ENCODE data around the gene SDCBP2.
"Not testable (repeated sequence)": the region's sequence is repeated elsewhere in the genome, so short reads cannot be mapped to it uniquely, and the experiment has no call there.

Gene SDCBP2

GRCh38 chr20:1346315-1346969, 17.5 kb upstream of the SDCBP2 start:
- peaks cover 5% of the 10 kb centered on the region for H3K9me3 ChIP-seq (ENCODE audit: control insufficient read depth, low read depth, low read length)
- H3K9ac ChIP-seq (ENCODE audit: low read length) = no peak overlapping the region
- H3K27ac ChIP-seq (ENCODE audit: low read length) = no peak overlapping the region
- no peak overlapping the region for H3K4me3 ChIP-seq (ENCODE audit: low read length)
- no peaks in the 10 kb centered on the region for H3K4me1 ChIP-seq (ENCODE audit: control insufficient read depth, low read depth, low read length)
- no peaks in the 10 kb centered on the region for H3K27me3 ChIP-seq (ENCODE audit: control insufficient read depth, insufficient read depth, low read length)
- no peaks in the 10 kb centered on the region for H3K36me3 ChIP-seq (ENCODE audit: control insufficient read depth, low read depth, low read length)

- Histone ChIP-seq H3K4me1 (ENCODE audit: control insufficient read depth, low read depth, low read length) (no peaks in the 10 kb centered on the region), H3K27me3 (ENCODE audit: control insufficient read depth, insufficient read depth, low read length) (no peaks in the 10 kb centered on the region), H3K36me3 (ENCODE audit: control insufficient read depth, low read depth, low read length) (no peaks in the 10 kb centered on the region), H3K4me3 (ENCODE audit: low read length) (no peak overlapping the region), H3K27ac (ENCODE audit: low read length) (no peak overlapping the region), H3K9me3 (ENCODE audit: control insufficient read depth, low read depth, low read length) (peaks cover 5% of the 10 kb centered on the region), H3K9ac (ENCODE audit: low read length) (no peak overlapping the region)
Observed at GRCh38 chr20:1345756-1346093, 16.8 kb upstream of the SDCBP2 start.

DNA sequence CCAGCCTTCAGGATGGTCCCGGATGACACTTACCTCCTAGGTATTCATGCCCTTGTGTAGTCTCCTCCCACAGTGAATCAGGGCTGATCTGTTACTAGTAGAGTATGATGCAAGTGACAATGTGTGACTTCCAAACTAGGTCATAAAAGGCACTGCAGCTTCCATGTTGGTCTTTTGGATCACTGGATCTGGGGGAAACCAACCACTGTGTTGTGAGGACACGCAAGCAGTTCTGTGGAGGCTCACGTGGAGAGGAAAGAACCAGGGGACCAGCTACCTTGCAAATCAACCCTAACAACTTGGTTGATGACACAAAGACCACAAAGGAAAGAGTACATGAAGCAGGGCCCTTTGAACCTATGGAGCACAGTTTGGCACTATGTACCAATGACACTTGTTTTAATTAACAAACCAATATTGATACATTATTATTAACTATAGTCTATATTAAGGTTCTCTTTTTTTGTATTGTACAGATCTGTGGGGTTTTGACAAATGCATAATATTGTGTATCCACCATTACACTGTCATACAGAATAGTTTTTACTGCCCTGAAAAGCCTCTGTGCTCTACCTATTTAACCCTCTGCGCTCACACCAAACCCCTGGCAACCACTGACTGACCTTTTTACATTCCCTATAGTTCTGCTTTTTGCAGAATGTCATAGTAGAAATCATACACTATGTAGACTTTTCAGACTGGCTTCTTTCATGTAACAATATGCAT, 16.3 kb upstream of the SDCBP2 start:
- Histone ChIP-seq H3K4me1 (ENCODE audit: control insufficient read depth, low read depth, low read length) (no peaks in the 10 kb centered on the region), H3K27me3 (ENCODE audit: control insufficient read depth, insufficient read depth, low read length) (no peaks in the 10 kb centered on the region), H3K4me3 (ENCODE audit: low read length) (no peak overlapping the region), H3K36me3 (ENCODE audit: control insufficient read depth, low read depth, low read length) (no peaks in the 10 kb centered on the region), H3K9me3 (ENCODE audit: control insufficient read depth, low read depth, low read length) (peaks cover 5% of the 10 kb centered on the region), H3K9ac (ENCODE audit: low read length) (no peak overlapping the region), H3K27ac (ENCODE audit: low read length) (no peak overlapping the region)

DNA sequence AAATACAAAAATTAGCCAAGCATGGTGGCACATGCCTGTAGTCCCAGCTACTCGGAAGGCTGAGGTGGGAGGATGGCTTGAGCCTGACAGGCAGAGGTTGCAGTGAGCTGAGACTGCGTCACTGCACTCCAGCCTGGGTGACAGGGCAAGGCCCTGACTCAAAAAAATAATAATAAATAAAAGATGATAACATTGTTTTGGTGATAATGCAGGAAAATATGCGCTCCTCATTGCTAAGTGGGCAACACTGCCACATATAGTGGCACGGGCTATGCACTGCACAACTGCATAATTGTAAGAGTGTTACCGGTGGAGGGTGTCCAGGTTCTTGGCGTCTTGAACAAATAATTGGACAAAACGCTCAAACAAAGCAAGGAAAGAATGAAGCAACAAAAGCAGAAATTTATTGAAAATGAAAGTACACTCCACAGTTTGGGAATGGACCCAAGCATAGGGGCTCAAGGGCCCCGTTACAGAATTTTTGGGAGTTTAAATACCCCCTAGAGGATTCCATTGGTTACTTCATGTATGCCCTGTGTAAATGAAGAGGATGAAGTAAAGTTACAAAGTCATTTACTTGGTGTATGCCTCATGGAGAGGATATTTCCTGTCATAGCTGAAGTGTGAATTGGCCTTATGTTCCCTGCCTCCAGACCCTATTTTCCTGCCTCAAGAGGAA, 14.6 kb upstream of the SDCBP2 start:
- not testable (repeated sequence) for H3K27me3 ChIP-seq (ENCODE audit: control insufficient read depth, insufficient read depth, low read length); H3K4me3 ChIP-seq (ENCODE audit: low read length); H3K4me1 ChIP-seq (ENCODE audit: control insufficient read depth, low read depth, low read length); H3K36me3 ChIP-seq (ENCODE audit: control insufficient read depth, low read depth, low read length); H3K27ac ChIP-seq (ENCODE audit: low read length); H3K9ac ChIP-seq (ENCODE audit: low read length); H3K9me3 ChIP-seq (ENCODE audit: control insufficient read depth, low read depth, low read length)

DNA sequence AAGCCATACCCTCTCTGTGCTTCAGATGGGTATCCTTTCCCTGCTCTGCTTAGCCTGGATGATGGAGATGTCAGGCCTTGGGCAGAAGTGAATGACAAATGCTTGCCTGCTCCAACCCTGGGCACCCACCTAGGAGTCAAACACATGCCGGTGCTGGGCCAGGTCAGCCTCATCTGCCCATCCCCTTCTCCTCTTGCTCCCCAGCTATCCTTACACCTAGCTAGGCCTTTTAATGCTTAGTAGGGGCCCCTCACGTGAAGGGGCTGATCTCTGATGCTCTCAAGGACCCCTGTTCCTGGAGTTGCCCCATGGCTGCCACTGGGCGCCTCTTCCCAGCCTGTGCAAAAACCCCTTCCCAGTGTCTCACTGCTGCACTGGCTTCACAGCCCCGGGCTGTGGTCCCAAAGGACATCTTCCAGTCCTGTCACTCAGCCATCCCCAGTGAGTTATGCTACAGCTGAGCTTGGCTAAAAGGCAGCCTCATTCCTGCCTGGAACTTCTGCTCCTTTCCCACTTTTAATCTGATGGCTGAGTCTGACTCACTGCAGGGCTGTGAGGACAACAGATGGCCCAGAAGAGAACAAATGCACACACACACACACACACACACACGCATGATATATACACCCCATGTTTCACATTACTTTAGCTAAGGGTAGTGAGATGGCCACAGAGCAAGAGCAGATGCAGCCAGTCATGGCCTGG, 12.8 kb upstream of the SDCBP2 start:
- H3K9ac ChIP-seq (ENCODE audit: low read length) = no peak overlapping the region
- H3K27me3 ChIP-seq (ENCODE audit: control insufficient read depth, insufficient read depth, low read length) = no peaks in the 10 kb centered on the region
- no peaks in the 10 kb centered on the region for H3K4me1 ChIP-seq (ENCODE audit: control insufficient read depth, low read depth, low read length)
- no peak overlapping the region for H3K4me3 ChIP-seq (ENCODE audit: low read length)
- no peaks in the 10 kb centered on the region for H3K9me3 ChIP-seq (ENCODE audit: control insufficient read depth, low read depth, low read length)
- no peaks in the 10 kb centered on the region for H3K36me3 ChIP-seq (ENCODE audit: control insufficient read depth, low read depth, low read length)
- no peak overlapping the region for H3K27ac ChIP-seq (ENCODE audit: low read length)

DNA sequence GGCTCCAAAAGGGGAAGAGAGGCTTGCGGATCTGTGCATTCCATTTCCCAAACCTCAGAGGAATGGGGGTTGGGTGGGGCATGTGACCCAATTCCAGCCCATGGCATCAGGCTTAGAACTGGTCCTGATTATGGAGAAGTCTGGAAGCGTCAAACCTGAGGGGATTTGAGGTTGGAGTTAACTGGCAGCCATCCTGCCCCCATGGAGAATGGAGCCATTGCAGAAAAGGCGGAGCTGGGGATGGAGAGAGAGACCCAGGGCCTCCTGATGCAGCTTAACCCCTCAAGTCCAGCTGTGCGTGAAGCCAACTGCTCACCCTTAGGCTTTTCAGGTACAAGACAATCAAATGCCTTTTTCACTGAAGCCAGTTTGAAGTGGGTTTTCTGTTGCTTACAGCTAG, 9.9 kb upstream of the SDCBP2 start:
- Histone ChIP-seq H3K9me3 (ENCODE audit: control insufficient read depth, low read depth, low read length) (no peaks in the 10 kb centered on the region), H3K27me3 (ENCODE audit: control insufficient read depth, insufficient read depth, low read length) (no peaks in the 10 kb centered on the region), H3K36me3 (ENCODE audit: control insufficient read depth, low read depth, low read length) (no peaks in the 10 kb centered on the region), H3K27ac (ENCODE audit: low read length) (no peak overlapping the region), H3K9ac (ENCODE audit: low read length) (no peak overlapping the region), H3K4me3 (ENCODE audit: low read length) (no peak overlapping the region), H3K4me1 (ENCODE audit: control insufficient read depth, low read depth, low read length) (no peaks in the 10 kb centered on the region)

DNA sequence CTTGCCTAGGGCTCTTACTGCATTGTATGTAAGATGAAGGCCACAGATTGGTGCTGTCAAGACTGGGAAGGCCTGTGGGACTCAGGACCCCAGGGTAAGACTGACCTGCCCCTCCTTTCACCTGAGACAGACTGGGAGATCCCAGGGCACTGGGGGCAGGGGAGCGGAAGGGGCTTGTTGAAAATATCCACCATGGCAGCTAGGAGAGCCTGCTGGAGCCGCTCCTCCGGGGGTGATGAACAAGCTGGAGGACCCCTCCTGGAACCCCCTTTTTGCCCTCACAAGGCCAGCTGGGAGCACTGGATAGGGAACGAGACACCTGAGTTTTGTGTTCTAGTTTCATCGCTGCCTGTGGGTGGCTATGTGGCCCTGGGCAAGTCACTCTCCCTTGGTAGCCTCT, 9.2 kb upstream of the SDCBP2 start:
- H3K36me3 ChIP-seq (ENCODE audit: control insufficient read depth, low read depth, low read length) = no peaks in the 10 kb centered on the region
- H3K27ac ChIP-seq (ENCODE audit: low read length) = no peak overlapping the region
- H3K4me3 ChIP-seq (ENCODE audit: low read length) = no peak overlapping the region
- H3K4me1 ChIP-seq (ENCODE audit: control insufficient read depth, low read depth, low read length) = no peaks in the 10 kb centered on the region
- H3K9me3 ChIP-seq (ENCODE audit: control insufficient read depth, low read depth, low read length) = no peaks in the 10 kb centered on the region
- H3K9ac ChIP-seq (ENCODE audit: low read length) = no peak overlapping the region
- no peaks in the 10 kb centered on the region for H3K27me3 ChIP-seq (ENCODE audit: control insufficient read depth, insufficient read depth, low read length)

DNA sequence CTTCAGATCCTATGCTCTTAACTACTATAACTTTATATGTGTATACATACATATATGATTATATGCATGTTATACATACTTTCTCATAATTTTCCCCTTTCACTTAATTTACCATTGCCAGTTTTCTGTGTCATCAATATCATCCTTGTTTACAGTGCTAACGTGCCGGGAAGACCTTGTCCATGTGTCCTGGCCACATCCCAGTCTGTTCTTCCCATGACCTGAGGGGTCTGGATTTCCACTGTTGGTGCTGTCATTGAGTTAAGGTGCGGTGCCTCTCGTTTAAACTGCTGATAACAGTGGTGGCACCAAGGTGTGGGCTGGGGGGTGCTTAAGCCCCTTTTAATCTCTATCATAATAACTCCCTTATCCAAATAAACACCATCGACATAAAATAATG, 8.5 kb upstream of the SDCBP2 start:
- H3K9me3 ChIP-seq (ENCODE audit: control insufficient read depth, low read depth, low read length) = no peaks in the 10 kb centered on the region
- no peaks in the 10 kb centered on the region for H3K36me3 ChIP-seq (ENCODE audit: control insufficient read depth, low read depth, low read length)
- H3K27ac ChIP-seq (ENCODE audit: low read length) = no peak overlapping the region
- no peak overlapping the region for H3K9ac ChIP-seq (ENCODE audit: low read length)
- H3K27me3 ChIP-seq (ENCODE audit: control insufficient read depth, insufficient read depth, low read length) = no peaks in the 10 kb centered on the region
- no peaks in the 10 kb centered on the region for H3K4me1 ChIP-seq (ENCODE audit: control insufficient read depth, low read depth, low read length)
- H3K4me3 ChIP-seq (ENCODE audit: low read length) = no peak overlapping the region

DNA sequence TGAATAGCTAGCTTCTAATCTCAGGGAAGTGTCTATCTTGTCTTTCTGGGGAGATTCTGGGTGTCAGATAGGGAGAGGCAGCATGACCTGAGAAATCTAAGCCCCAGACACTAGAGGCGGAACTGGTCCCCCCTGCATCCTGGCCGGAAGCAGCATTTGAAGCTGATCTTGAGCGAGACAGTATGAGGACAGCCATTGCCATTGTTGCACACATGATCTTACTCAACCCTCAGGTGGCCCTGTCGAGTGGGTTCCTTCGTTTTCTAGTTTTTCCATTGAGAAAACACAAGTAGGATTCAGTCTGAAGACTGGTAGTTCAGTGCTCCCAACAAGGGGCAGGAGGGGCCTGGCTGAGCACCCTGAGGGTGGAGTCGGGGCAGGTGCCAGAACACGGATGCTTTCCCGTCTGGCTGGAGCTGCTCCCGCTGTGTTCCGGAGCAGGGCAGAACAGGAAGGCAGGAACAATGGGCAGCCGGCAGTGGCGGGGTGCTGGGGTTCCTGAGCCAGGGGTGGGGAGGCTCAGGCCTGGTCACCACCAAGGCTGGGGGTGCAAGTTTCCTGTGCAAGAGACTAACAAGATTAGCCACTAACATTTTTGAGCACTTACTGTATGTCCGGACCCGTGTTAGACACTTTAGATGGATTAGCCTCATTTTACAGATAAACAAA, 7.9 kb upstream of the SDCBP2 start:
- H3K36me3 ChIP-seq (ENCODE audit: control insufficient read depth, low read depth, low read length) = no peaks in the 10 kb centered on the region
- H3K27ac ChIP-seq (ENCODE audit: low read length) = no peak overlapping the region
- no peak overlapping the region for H3K4me3 ChIP-seq (ENCODE audit: low read length)
- H3K9me3 ChIP-seq (ENCODE audit: control insufficient read depth, low read depth, low read length) = no peaks in the 10 kb centered on the region
- H3K27me3 ChIP-seq (ENCODE audit: control insufficient read depth, insufficient read depth, low read length) = no peaks in the 10 kb centered on the region
- H3K9ac ChIP-seq (ENCODE audit: low read length) = no peak overlapping the region
- no peaks in the 10 kb centered on the region for H3K4me1 ChIP-seq (ENCODE audit: control insufficient read depth, low read depth, low read length)

DNA sequence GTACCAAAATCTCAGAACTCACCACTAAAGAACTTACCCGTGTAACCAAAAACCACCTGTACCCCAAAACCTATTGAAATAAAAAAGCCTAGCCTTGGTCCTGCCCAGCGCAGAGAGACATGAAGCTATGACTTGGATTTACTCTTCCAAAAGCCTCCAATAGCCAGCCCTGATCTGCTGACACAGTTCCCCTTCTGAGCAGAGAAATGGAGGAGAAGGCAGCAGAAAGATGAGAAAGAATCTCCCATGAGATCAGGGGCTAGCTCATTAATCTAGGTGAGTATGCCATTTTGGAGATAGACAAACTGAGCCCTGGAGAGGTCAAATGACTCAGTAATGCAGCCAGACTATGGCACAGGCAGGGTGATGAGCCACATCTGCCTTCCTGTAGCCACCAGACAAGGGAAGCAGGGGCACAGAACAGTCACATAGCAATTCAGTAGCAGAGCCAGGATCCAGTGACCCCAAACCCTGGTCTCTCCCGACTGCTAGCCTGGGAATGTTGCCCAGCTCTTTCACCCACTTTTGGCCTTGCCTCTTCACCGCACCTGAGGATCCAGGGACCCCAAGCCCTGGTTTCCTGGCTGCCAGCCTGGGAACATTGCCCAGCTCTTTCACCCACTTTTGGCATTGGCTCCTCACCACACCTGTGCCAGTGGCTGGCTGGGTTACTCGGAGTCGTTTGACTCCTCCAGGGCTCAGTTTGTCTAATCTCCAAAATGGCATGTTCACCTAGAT, 7.2 kb upstream of the SDCBP2 start:
- Histone ChIP-seq H3K27ac (ENCODE audit: low read length) (no peak overlapping the region), H3K4me1 (ENCODE audit: control insufficient read depth, low read depth, low read length) (no peaks in the 10 kb centered on the region), H3K4me3 (ENCODE audit: low read length) (no peak overlapping the region), H3K9me3 (ENCODE audit: control insufficient read depth, low read depth, low read length) (no peaks in the 10 kb centered on the region), H3K9ac (ENCODE audit: low read length) (no peak overlapping the region), H3K27me3 (ENCODE audit: control insufficient read depth, insufficient read depth, low read length) (no peaks in the 10 kb centered on the region), H3K36me3 (ENCODE audit: control insufficient read depth, low read depth, low read length) (no peaks in the 10 kb centered on the region)

- Histone ChIP-seq H3K9me3 (ENCODE audit: control insufficient read depth, low read depth, low read length) (no peaks in the 10 kb centered on the region), H3K36me3 (ENCODE audit: control insufficient read depth, low read depth, low read length) (no peaks in the 10 kb centered on the region), H3K4me3 (ENCODE audit: low read length) (no peak overlapping the region), H3K27me3 (ENCODE audit: control insufficient read depth, insufficient read depth, low read length) (no peaks in the 10 kb centered on the region), H3K9ac (ENCODE audit: low read length) (no peak overlapping the region), H3K4me1 (ENCODE audit: control insufficient read depth, low read depth, low read length) (no peaks in the 10 kb centered on the region), H3K27ac (ENCODE audit: low read length) (no peak overlapping the region)
Observed at GRCh38 chr20:1334761-1335160, 5.8 kb upstream of the SDCBP2 start.

Measured in iPS-18a (cell line).